Upper lobe of left lung (tissue), 6 donors: Measurements from ENCODE around the gene POLR3F. TPM values are rescaled to one million over a fixed set of nuclear protein-coding genes. Genes with fewer than 3 reads are reported as not detected.
"Not testable (repeated sequence)": the region's sequence is repeated elsewhere in the genome, so short reads cannot be mapped to it uniquely, and the experiment has no call there.

Experiments
- ATAC-seq, 2 donors: fragments of 200-7000 bp; cut with Tn5 transposase; one replicate each; pipeline ENCODE4 v1.9.1; 2022; ENCODE audit warnings: mild to moderate bottlenecking in 2 of 2, moderate library complexity in 2 of 2; ENCODE audit not compliant: low FRiP score in 2 of 2
- DNase-seq, 2 donors: peaks; one replicate each; pipeline ENCODE4 v3.0.0-alpha.2; 2019 to 2020
- H3K27ac ChIP-seq, 4 donors: fragments of 200-600 bp; sonication (generic); one replicate each; pipeline ENCODE4 v1.5.1; 2016 to 2019
- H3K27me3 ChIP-seq, 4 donors: fragments of 200-600 bp; sonication (generic); one replicate each; pipeline ENCODE4 v1.5.1; 2017 to 2019
- H3K36me3 ChIP-seq, 4 donors: fragments of 200-600 bp; sonication (generic); one replicate each; pipeline ENCODE4 v1.5.1; 2016 to 2019
- H3K4me1 ChIP-seq, 4 donors: fragments of 200-600 bp; sonication (generic); one replicate each; pipeline ENCODE4 v1.5.1; 2018 to 2019
- H3K4me3 ChIP-seq, 4 donors: fragments of 200-600 bp; sonication (generic); one replicate each; pipeline ENCODE4 v1.5.1; 2017 to 2019; ENCODE audit warnings: mild to moderate bottlenecking in 2 of 4, moderate library complexity in 1 of 4
- H3K9me3 ChIP-seq, 4 donors: fragments of 200-600 bp; sonication (generic); one replicate each; pipeline ENCODE4 v1.5.1; 2018 to 2019
- CTCF ChIP-seq, 6 experiments: fragments of 450-650 bp in 4 of 6; fragments of 200-600 bp in 2 of 6; sonication (generic) in 2 of 6; IDR thresholded peaks; one replicate each; pipeline ENCODE4 v1.5.1; 2016 to 2019; ENCODE audit warnings: antibody characterized with exemption in 6 of 6
- EP300 ChIP-seq, 4 donors: sonication (generic); formaldehyde crosslinking; IDR thresholded peaks; one replicate each; pipeline ENCODE4 v1.5.1; 2017; ENCODE audit warnings: antibody characterized with exemption in 4 of 4, control low read depth in 2 of 4
- POLR2A ChIP-seq, 4 donors: fragments of 450-650 bp; IDR thresholded peaks; one replicate each; pipeline ENCODE4 v1.5.1; 2016 to 2017; ENCODE audit warnings: antibody characterized with exemption in 4 of 4, mild to moderate bottlenecking in 2 of 4
- POLR2AphosphoS5 ChIP-seq, 2 donors: sonication (generic); formaldehyde crosslinking; IDR thresholded peaks; one replicate each; pipeline ENCODE4 v1.5.1; 2017; ENCODE audit warnings: antibody characterized with exemption in 2 of 2
- WGBS, 2 donors: methylation state at CpG; one replicate each; pipeline ENCODE4 v1.1.5; 2017 to 2018; 5-methylcytosine and 5-hydroxymethylcytosine counted together
- total RNA-seq, 6 donors: library from RNA; depleted of rRNA in 4 of 6; stranded (reverse); fragments of >200 nt in 4 of 6; gene quantifications; one replicate each; pipeline versions ENCODE4 v1.1.0 to v1.2.1, GENCODE V29; 2016 to 2021
- donor health status: DM: no; HTN: no; CAD: no; lungs with moderate emphysema.
- donor health status: DM: no; HTN: yes; CAD: no; lungs with severe emphysema.

Gene POLR3F
- total RNA-seq, 6 donors from 2014 or later, result 3.1 to 9.7 (median 6.7) TPM

GRCh38 chr20:18524646-18525045, 57.5 kb downstream of the POLR3F start:
- 100% methylated on average over 1 of the region's 1 CpG for WGBS, 2 donors
- TF ChIP-seq CTCF (IDR thresholded peaks at IDR 0.05) (no peak), POLR2A (IDR thresholded peaks at IDR 0.05) (no peak), EP300 (IDR thresholded peaks at IDR 0.05) (no peak), POLR2AphosphoS5 (IDR thresholded peaks at IDR 0.05) (no peak)
- H3K36me3 ChIP-seq, result peaks cover 26 to 71% (median 60%) of the 10 kb centered on the region in 4 donors

DNA sequence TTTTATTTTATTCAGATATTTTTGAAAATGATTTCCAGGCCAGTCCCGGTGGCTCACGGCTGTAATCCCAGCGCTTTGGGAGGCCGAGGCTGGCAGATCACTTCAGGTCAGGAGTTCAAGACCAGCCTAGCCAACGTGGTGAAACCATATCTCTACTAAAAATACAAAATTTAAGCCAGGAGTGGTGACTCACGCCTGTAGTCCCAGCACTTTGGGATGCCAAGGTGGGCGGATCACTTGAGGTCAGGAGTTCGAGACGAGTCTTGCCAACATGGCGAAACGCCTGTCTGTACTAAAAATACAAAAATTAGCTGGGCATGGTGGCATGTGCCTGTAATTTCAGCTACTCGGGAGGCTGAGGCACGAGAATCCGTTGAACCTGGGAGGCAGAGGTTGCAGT, 59.6 kb downstream of the POLR3F start:
- H3K36me3 ChIP-seq, result peaks cover 38 to 82% (median 76%) of the 10 kb centered on the region in 4 donors
- 81 to 84% methylated on average over 14 of the region's 14 CpGs for WGBS, 2 donors
- not testable (repeated sequence) for ATAC-seq, H3K4me3 ChIP-seq, H3K27me3 ChIP-seq, H3K27ac ChIP-seq, DNase-seq, H3K9me3 ChIP-seq, H3K4me1 ChIP-seq

More at GRCh38 chr20:18524646-18525045, 57.5 kb downstream of the POLR3F start:
- Histone ChIP-seq H3K9me3 (no peaks in the 10 kb centered on the region), H3K4me3 (no peak overlapping the region), H3K4me1 (no peaks in the 10 kb centered on the region), H3K27ac (no peak overlapping the region), H3K27me3 (no peaks in the 10 kb centered on the region)
- DNase-seq (no peak), ATAC-seq (peak in 1 of 2 donors; percentile 43)

- H3K36me3 ChIP-seq, result peaks cover 38 to 88% (median 81%) of the 10 kb centered on the region in 4 donors
- no peak overlapping the region for H3K27ac ChIP-seq
- no peaks in the 10 kb centered on the region for H3K27me3 ChIP-seq
- DNase-seq (no peak), ATAC-seq (no peak)
- H3K9me3 ChIP-seq, result no peaks in the 10 kb centered on the region
- 96 to 97% methylated on average over 2 of the region's 2 CpGs for WGBS, 2 donors
- no peak overlapping the region for H3K4me3 ChIP-seq
- H3K4me1 ChIP-seq, result no peaks in the 10 kb centered on the region
- no peak for TF ChIP-seq POLR2A (IDR thresholded peaks at IDR 0.05)
- TF ChIP-seq EP300 (IDR thresholded peaks at IDR 0.05), result no peak
- no peak for TF ChIP-seq POLR2AphosphoS5 (IDR thresholded peaks at IDR 0.05)
- TF ChIP-seq CTCF (IDR thresholded peaks at IDR 0.05), result no peak
Observed at GRCh38 chr20:18527339-18527738, 60.1 kb downstream of the POLR3F start.

DNA sequence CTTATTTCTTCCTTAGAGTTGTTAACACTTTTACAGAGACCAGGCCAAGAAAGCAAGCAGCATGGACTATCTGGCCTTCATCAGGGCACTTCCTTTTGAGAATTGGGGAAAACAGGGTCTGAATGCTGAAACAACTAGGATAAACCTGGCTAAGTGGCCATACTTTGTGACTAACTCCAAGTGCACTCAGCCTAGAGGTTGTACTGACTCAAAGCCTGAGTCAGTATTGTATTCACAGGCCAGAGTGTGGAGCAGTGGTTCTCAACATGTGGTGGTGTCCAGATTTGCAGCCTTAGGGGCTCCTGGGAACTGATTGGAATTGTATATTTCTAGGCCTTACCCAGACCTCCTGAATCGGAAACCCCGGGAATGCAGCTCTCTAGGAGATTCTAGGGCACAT, 60.6 kb downstream of the POLR3F start:
- Histone ChIP-seq H3K4me3 (no peak overlapping the region), H3K27ac (no peak overlapping the region), H3K27me3 (no peaks in the 10 kb centered on the region), H3K9me3 (no peaks in the 10 kb centered on the region), H3K36me3 (peaks cover 40 to 93% (median 86%) of the 10 kb centered on the region in 4 donors), H3K4me1 (no peaks in the 10 kb centered on the region)
- TF ChIP-seq POLR2A (IDR thresholded peaks at IDR 0.05) (no peak), POLR2AphosphoS5 (IDR thresholded peaks at IDR 0.05) (no peak), EP300 (IDR thresholded peaks at IDR 0.05) (no peak), CTCF (IDR thresholded peaks at IDR 0.05) (no peak)
- no peak for ATAC-seq
- WGBS, 2 donors, result 92 to 95% methylated on average over 2 of the region's 2 CpGs
- DNase-seq, result no peak

DNA sequence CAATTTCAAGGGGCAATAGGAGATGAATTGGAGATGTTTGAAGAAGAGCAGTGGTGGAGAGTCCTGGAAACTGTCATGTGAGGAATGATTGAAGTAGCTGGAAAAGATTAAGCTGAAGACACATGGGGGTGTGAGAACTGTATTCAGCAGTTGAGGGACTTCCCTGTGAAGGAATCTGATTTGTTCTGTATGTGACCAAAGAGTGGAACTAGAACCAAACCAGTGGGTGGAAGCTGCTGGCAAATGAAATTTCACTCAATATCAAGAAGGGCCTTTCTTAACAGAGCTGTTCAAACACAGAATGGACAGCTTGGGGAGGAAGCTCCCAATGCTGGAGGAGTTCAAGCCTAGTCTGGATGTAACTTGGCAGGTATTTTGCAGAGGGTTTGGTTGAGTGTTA, 61.9 kb downstream of the POLR3F start:
- DNase-seq (no peak), ATAC-seq (no peak)
- Histone ChIP-seq H3K36me3 (peaks cover 51 to 100% (median 96%) of the 10 kb centered on the region in 4 donors), H3K9me3 (no peaks in the 10 kb centered on the region), H3K27me3 (no peaks in the 10 kb centered on the region), H3K4me1 (no peaks in the 10 kb centered on the region), H3K27ac (no peak overlapping the region), H3K4me3 (no peak overlapping the region)
- TF ChIP-seq CTCF (IDR thresholded peaks at IDR 0.05) (no peak), POLR2AphosphoS5 (IDR thresholded peaks at IDR 0.05) (no peak), EP300 (IDR thresholded peaks at IDR 0.05) (no peak), POLR2A (IDR thresholded peaks at IDR 0.05) (no peak)
